Measurements from ENCODE around the gene SF3B2. TPM values are rescaled to one million over a fixed set of nuclear protein-coding genes. Genes with fewer than 3 reads are reported as not detected.

Gene SF3B2
- total RNA-seq, 6 donors from 2014 or later = 142 to 193 (median 173) TPM

DNA sequence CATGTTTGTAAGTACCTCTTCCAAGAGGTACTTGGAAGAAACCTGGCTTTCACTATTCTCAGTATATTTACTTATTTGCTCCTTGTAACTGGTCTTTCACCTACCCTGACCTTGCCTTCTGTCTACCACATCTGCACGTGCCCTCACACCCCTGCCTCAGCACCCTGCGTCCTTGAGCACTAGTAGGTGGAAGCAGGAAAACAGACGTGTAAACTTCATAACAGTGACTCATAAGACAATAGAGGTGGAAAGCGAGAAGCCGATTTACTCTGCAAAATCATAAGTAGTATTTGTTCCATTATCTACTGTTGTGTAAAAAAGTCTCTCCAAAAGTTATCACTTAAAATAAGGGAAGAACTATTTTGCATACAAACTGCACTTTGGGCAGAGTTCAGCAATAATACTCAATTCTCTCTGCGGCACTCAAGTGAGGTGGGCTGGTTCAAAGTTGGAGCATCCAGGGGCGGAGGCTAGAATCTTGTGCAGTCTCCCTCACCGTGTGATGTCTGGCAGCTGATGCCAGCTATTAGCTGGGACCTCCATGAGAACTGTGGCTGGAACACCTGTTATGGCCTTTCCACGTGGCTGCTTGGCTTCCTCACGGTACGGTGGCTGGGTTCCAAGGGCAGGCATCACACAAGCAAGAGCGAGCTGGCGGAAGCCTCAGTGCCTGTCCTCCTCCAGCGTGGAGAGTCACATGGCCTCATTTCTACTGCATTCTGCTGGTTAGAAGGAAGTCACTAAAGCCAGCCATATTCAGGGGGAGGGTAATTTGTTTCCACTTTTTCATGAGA is 48.3 kb downstream of the SF3B2 start:
- WGBS, 2 donors = 21 to 32% methylated on average over 11 to 14 of the region's 14 CpGs
- ATAC-seq (ENCODE audit: low FRiP score in 2 of 2) (peak; percentile 83), DNase-seq (peak in 1 of 2 donors; percentile 86)
- TF ChIP-seq, protein P1, sequence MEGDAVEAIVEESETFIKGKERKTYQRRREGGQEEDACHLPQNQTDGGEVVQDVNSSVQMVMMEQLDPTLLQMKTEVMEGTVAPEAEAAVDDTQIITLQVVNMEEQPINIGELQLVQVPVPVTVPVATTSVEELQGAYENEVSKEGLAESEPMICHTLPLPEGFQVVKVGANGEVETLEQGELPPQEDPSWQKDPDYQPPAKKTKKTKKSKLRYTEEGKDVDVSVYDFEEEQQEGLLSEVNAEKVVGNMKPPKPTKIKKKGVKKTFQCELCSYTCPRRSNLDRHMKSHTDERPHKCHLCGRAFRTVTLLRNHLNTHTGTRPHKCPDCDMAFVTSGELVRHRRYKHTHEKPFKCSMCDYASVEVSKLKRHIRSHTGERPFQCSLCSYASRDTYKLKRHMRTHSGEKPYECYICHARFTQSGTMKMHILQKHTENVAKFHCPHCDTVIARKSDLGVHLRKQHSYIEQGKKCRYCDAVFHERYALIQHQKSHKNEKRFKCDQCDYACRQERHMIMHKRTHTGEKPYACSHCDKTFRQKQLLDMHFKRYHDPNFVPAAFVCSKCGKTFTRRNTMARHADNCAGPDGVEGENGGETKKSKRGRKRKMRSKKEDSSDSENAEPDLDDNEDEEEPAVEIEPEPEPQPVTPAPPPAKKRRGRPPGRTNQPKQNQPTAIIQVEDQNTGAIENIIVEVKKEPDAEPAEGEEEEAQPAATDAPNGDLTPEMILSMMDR (IDR thresholded peaks at IDR 0.05) = no peak
- TF ChIP-seq POLR2AphosphoS5 (IDR thresholded peaks at IDR 0.05) (no peak), POLR2A (IDR thresholded peaks at IDR 0.05) (no peak), EP300 (IDR thresholded peaks at IDR 0.05) (no peak)
- H3K27ac ChIP-seq = peak overlapping the region; percentile 20 to 62 (median 58)
- no peaks in the 10 kb centered on the region for H3K9me3 ChIP-seq
- H3K4me1 ChIP-seq = peaks cover 18 to 28% (median 23%) of the 10 kb centered on the region in 4 donors
- H3K4me3 ChIP-seq = peak overlapping the region in 2 of 4 donors; percentile 24 to 30
- H3K36me3 ChIP-seq = no peaks in the 10 kb centered on the region
- H3K27me3 ChIP-seq = no peaks in the 10 kb centered on the region

DNA sequence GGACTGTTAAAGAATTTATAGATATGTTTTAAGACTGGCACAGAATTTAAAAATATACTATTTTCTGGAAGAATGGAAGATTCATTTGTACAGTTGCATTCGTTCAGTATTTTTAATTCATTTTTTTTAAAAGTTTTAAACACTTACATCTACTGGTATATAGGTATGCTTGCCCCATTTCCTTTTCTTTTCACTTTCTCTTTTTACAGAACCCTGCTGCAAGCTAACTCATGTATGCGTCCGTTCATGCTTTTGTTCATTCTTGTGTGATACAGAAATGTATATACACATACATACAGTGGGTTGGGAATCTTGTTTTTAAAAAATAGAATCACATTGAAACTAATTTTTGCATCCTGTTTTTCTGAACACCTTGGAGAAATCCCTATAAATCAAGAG is 48.9 kb downstream of the SF3B2 start:
- ATAC-seq (ENCODE audit: low FRiP score in 2 of 2) (no peak), DNase-seq (no peak)
- WGBS, 2 donors = 65 to 69% methylated on average over 3 of the region's 3 CpGs
- Histone ChIP-seq H3K9me3 (no peaks in the 10 kb centered on the region), H3K27me3 (no peaks in the 10 kb centered on the region), H3K36me3 (no peaks in the 10 kb centered on the region), H3K27ac (peak overlapping the region; percentile 20 to 62 (median 58)), H3K4me1 (peaks cover 18 to 28% (median 23%) of the 10 kb centered on the region in 4 donors), H3K4me3 (peak overlapping the region in 1 of 4 donors; percentile 24)
- TF ChIP-seq POLR2AphosphoS5 (IDR thresholded peaks at IDR 0.05) (no peak), EP300 (IDR thresholded peaks at IDR 0.05) (no peak), POLR2A (IDR thresholded peaks at IDR 0.05) (no peak)
- TF ChIP-seq, protein P1 (IDR thresholded peaks at IDR 0.05) = no peak

DNA sequence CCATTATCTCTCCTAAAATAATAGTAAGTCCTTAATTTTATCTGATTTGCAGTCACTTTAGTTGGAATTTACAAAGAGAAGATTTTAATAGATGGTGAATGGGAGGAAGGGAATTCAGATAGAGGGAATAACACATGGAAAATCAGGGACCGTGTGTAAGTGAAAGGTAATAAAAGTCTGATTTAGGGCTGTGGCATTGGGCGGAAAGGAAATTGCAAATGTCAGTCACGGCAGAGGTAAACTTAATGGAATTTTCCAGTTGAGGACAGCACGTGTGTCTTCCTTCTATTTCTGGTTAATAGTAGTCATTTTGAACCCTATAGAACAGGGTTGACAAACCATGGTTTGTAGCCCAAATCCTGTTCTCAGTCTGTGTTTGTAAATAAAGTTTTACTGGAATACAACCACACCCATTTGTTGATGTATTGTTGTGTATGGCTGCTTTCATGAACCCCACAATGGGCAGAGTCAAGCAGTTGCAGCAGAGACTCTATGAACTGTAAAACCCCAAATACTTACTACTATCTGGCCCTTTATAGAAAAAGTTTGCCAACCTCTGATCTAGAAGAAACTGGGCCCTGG is 52.0 kb downstream of the SF3B2 start:
- H3K27ac ChIP-seq = no peak overlapping the region
- H3K9me3 ChIP-seq = no peaks in the 10 kb centered on the region
- peaks cover 18 to 41% (median 26%) of the 10 kb centered on the region in 4 donors for H3K4me1 ChIP-seq
- no peak overlapping the region for H3K4me3 ChIP-seq
- no peaks in the 10 kb centered on the region for H3K36me3 ChIP-seq
- no peak for ATAC-seq (ENCODE audit: low FRiP score in 2 of 2)
- DNase-seq = no peak
- 74 to 93% methylated on average over 4 of the region's 4 CpGs for WGBS, 2 donors
- no peaks in the 10 kb centered on the region for H3K27me3 ChIP-seq
- TF ChIP-seq POLR2A (IDR thresholded peaks at IDR 0.05) (no peak), POLR2AphosphoS5 (IDR thresholded peaks at IDR 0.05) (no peak), EP300 (IDR thresholded peaks at IDR 0.05) (no peak)
- TF ChIP-seq, protein P1 (IDR thresholded peaks at IDR 0.05) = no peak

DNA sequence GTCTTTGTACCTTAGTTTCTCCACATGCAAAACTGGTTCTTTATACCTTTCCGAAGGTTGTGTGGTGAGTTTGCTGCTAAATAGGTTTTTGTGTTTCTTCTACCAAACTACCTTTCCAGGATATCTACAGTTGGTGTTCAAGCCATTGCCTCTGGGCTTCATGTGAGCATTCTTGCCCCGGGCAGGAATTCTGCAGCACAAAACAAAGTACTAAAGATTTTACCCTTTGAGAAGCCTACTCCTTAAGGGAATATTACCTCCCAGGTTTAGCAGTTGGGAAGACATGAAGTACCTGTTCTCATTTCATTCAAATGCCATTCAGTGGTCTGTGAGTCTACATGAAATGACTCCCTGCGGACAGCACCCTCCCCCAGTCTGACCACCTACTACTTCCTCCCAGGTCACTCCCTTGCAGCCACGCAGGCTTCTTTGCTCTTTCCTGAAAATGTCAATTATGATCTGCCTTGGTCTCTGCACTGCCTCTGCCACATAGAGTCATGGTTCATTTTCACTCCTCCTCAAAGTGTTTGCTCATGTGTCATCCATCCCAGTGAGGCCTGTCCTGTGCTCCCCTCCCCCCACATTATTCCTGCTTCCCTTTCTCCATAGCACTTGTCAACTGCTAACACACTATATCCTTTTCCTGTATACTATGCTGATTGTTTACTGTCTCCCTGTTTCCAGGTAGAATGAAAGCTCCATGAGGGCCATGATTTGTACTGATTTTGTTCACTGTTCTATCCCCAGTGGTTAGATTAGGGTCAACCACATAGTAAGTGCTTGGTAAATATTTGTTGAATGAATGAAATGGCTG is 54.8 kb downstream of the SF3B2 start:
- no peaks in the 10 kb centered on the region for H3K9me3 ChIP-seq
- H3K27ac ChIP-seq = no peak overlapping the region
- peaks cover 4 to 23% (median 15%) of the 10 kb centered on the region in 4 donors for H3K4me1 ChIP-seq
- no peaks in the 10 kb centered on the region for H3K27me3 ChIP-seq
- TF ChIP-seq, protein P1 (IDR thresholded peaks at IDR 0.05) = no peak
- TF ChIP-seq EP300 (IDR thresholded peaks at IDR 0.05) = no peak
- TF ChIP-seq POLR2A (IDR thresholded peaks at IDR 0.05) = no peak
- no peak for TF ChIP-seq POLR2AphosphoS5 (IDR thresholded peaks at IDR 0.05)
- H3K36me3 ChIP-seq = no peaks in the 10 kb centered on the region
- 73 to 74% methylated on average over 4 of the region's 4 CpGs for WGBS, 2 donors
- no peak for DNase-seq
- no peak overlapping the region for H3K4me3 ChIP-seq
- ATAC-seq (ENCODE audit: low FRiP score in 2 of 2) = no peak

All from upper lobe of left lung (tissue), 6 donors.